Gastrocnemius medialis (tissue), 4 donors: Measurements from ENCODE around the gene CFAP65.

ENCODE experiments used
- CTCF ChIP-seq, 5 experiments: fragments of 450-650 bp in 3 of 5; fragments of 200-600 bp in 2 of 5; sonication (generic) in 2 of 5; IDR thresholded peaks in 4 of 5; conservative IDR thresholded peaks in 1 of 5; 1 replicate in 4 of 5; 2 replicates in 1 of 5; pipeline ENCODE4 v1.5.1; 2016 to 2019; ENCODE audit warnings: antibody characterized with exemption in 5 of 5, mild to moderate bottlenecking in 3 of 5, moderate library complexity in 3 of 5
- POLR2A ChIP-seq, 2 donors: fragments of 450-650 bp; IDR thresholded peaks; one replicate each; pipeline ENCODE4 v1.6.1; 2017; ENCODE audit warnings: antibody characterized with exemption in 2 of 2, mild to moderate bottlenecking in 2 of 2, moderate library complexity in 2 of 2

GRCh38 chr2:219062081-219062480 lies 20.8 kb upstream of the CFAP65 start:
- TF ChIP-seq CTCF (IDR thresholded peaks at IDR 0.05 in 4 of 5, conservative IDR thresholded peaks at IDR 0.05 in 1 of 5) (no peak), POLR2A (IDR thresholded peaks at IDR 0.05) (no peak)
